NCI-H1436 (cell line): ENCODE data around the gene TIMM29.

ENCODE experiments used
- DNase-seq: peaks from one replicate; lab custom pipeline; 2025; lab: John Stamatoyannopoulos, UW

The TIMM29 gene

GRCh38 chr19:10928563-10929401 is at the start of gene TIMM29, which contains the start of gene YIPF2:
Gene TIMM29, plus strand, starts transcription at chr19:10928811. Its CDS starts 12 bp downstream, at chr19:10928823.
Gene YIPF2, minus strand, starts transcription at chr19:10928639. Its CDS starts 229 bp downstream, at chr19:10928410.
- peak; percentile 97 for DNase-seq

GRCh38 chr19:10881403-10882107 is 47.1 kb upstream of the TIMM29 start:
- no peak for DNase-seq

GRCh38 chr19:10882108-10882457 is 46.5 kb upstream of the TIMM29 start:
- DNase-seq, result no peak

- DNase-seq, result no peak
These were observed 44.3 kb upstream of the TIMM29 start for GRCh38 chr19:10884274-10884673.

GRCh38 chr19:10885201-10886169 is 43.1 kb upstream of the TIMM29 start:
- DNase-seq, result no peak

- no peak for DNase-seq
These were observed 40.8 kb upstream of the TIMM29 start for GRCh38 chr19:10887616-10888367.

- DNase-seq, result peak; percentile 86
These were observed 40.2 kb upstream of the TIMM29 start for GRCh38 chr19:10888421-10888866.

GRCh38 chr19:10889880-10890279 is 38.7 kb upstream of the TIMM29 start:
- no peak for DNase-seq

- no peak for DNase-seq
These were observed 37.1 kb upstream of the TIMM29 start for GRCh38 chr19:10891405-10892086.

GRCh38 chr19:10892256-10892655 is 36.4 kb upstream of the TIMM29 start:
- DNase-seq, result no peak

- DNase-seq, result no peak
These were observed 33.7 kb upstream of the TIMM29 start for GRCh38 chr19:10894911-10895213.

GRCh38 chr19:10895363-10895762 is 33.2 kb upstream of the TIMM29 start:
- DNase-seq, result no peak

GRCh38 chr19:10895920-10896319 is 32.7 kb upstream of the TIMM29 start:
- no peak for DNase-seq

GRCh38 chr19:10896851-10897526 is 31.6 kb upstream of the TIMM29 start:
- peak; percentile 34 for DNase-seq

- DNase-seq, result no peak
These were observed 30.0 kb upstream of the TIMM29 start for GRCh38 chr19:10898633-10899032.

- no peak for DNase-seq
These were observed 29.4 kb upstream of the TIMM29 start for GRCh38 chr19:10899151-10899653.

GRCh38 chr19:10907925-10908324 is 20.7 kb upstream of the TIMM29 start:
- no peak for DNase-seq

- DNase-seq, result no peak
These were observed 20.1 kb upstream of the TIMM29 start for GRCh38 chr19:10908380-10908960.

- no peak for DNase-seq
These were observed 16.8 kb upstream of the TIMM29 start for GRCh38 chr19:10911579-10912363.
